IMR-90 (cell line): ENCODE results near the gene TTC28. TPM values are rescaled to one million over a fixed set of nuclear protein-coding genes. Genes with fewer than 3 reads are reported as not detected.

ENCODE experiments used
- ATAC-seq: fragments of 200-7000 bp; cut with Tn5 transposase; 2 replicates; pipeline ENCODE4 v1.9.1; 2020; ENCODE audit warnings: low read depth, mild to moderate bottlenecking, moderate library complexity
- BruUV-seq: library from RNA; stranded (reverse); fragments of 400-500 nt; replicated peaks from 2 replicates; lab custom pipeline; 2021; lab: Mats Ljungman, UMichigan
- CTCF ChIA-PET: fragments of 300-600 bp; formaldehyde crosslinking; extraction: SDS; loops from one replicate; lab custom pipeline; 2021; ENCODE audit warnings: antibody characterized with exemption; lab: Yijun Ruan, JAX
- POLR2A ChIA-PET: fragments of 300-600 bp; sonication (Branson Sonifier 250); formaldehyde crosslinking; loops from one replicate; lab custom pipeline; 2022; ENCODE audit warnings: antibody characterized with exemption; ENCODE audit not compliant: unreplicated experiment; lab: Charles Lee
- DNase-seq: peaks from one replicate; pipeline ENCODE4 v3.0.0; 2013
- H2AFZ ChIP-seq: replicated peaks from 2 replicates; pipeline ENCODE3; 2013; ENCODE audit warnings: low read length, mild to moderate bottlenecking; ENCODE audit not compliant: poor library complexity
- H2AK5ac ChIP-seq: 2 replicates; pipeline ENCODE4 v1.6.1; 2013; ENCODE audit warnings: low read depth, low read length, inconsistent platforms
- H2AK9ac ChIP-seq: replicated peaks from 2 replicates; pipeline ENCODE3; 2013; ENCODE audit warnings: mild to moderate bottlenecking, low read depth, low read length, moderate library complexity; ENCODE audit not compliant: poor library complexity
- H2BK120ac ChIP-seq: 2 replicates; pipeline ENCODE4 v1.6.1; 2013; ENCODE audit warnings: low read depth, low read length, inconsistent platforms
- H2BK15ac ChIP-seq: 3 replicates; pipeline ENCODE4 v1.6.1; 2013; ENCODE audit warnings: low read depth, low read length, inconsistent platforms
- H2BK20ac ChIP-seq: 2 replicates; pipeline ENCODE4 v1.6.1; 2013; ENCODE audit warnings: low read depth, mild to moderate bottlenecking, inconsistent platforms, low read length, moderate library complexity
- H2BK5ac ChIP-seq: 2 replicates; pipeline ENCODE4 v1.6.1; 2013; ENCODE audit warnings: mild to moderate bottlenecking, low read depth, low read length, inconsistent platforms; ENCODE audit not compliant: poor library complexity, severe bottlenecking
- H3K14ac ChIP-seq: replicated peaks from 2 replicates; pipeline ENCODE4 v1.6.1; 2013; ENCODE audit warnings: low read depth, low read length, inconsistent platforms
- H3K18ac ChIP-seq: 2 replicates; pipeline ENCODE4 v1.6.1; 2013; ENCODE audit warnings: low read depth, low read length, control low read depth
- H3K23ac ChIP-seq: 2 replicates; pipeline ENCODE4 v1.6.1; 2013; ENCODE audit warnings: low read depth, low read length, inconsistent platforms
- H3K27ac ChIP-seq: 2 replicates; pipeline ENCODE4 v1.5.1; 2013; ENCODE audit warnings: mild to moderate bottlenecking, control low read depth, low read length; ENCODE audit not compliant: insufficient read depth
- H3K27me3 ChIP-seq: 2 replicates; pipeline ENCODE4 v1.6.1; 2013; ENCODE audit warnings: low read length; ENCODE audit not compliant: control insufficient read depth, insufficient read depth
- H3K36me3 ChIP-seq: 2 replicates; pipeline ENCODE4 v1.6.1; 2013; ENCODE audit warnings: low read length, mixed read lengths; ENCODE audit not compliant: control insufficient read depth, insufficient read depth
- H3K4ac ChIP-seq: 2 replicates; pipeline ENCODE4 v1.6.1; 2013; ENCODE audit warnings: low read depth, low read length, inconsistent platforms
- H3K4me1 ChIP-seq: 2 replicates; pipeline ENCODE4 v1.6.1; 2013; ENCODE audit warnings: low read length, mixed read lengths; ENCODE audit not compliant: control insufficient read depth, insufficient read depth
- H3K4me2 ChIP-seq: 2 replicates; pipeline ENCODE4 v1.6.1; 2013; ENCODE audit warnings: low read depth, mild to moderate bottlenecking, control low read depth, low read length, moderate library complexity
- H3K4me3 ChIP-seq: 2 replicates; pipeline ENCODE4 v1.5.1; 2013; ENCODE audit warnings: low read depth, mild to moderate bottlenecking, control low read depth, low read length, moderate library complexity; ENCODE audit not compliant: insufficient read depth
- H3K56ac ChIP-seq: 2 replicates; pipeline ENCODE4 v1.6.1; 2013; ENCODE audit warnings: low read length, inconsistent platforms; ENCODE audit not compliant: insufficient read depth; ENCODE audit errors: extremely low read depth
- H3K79me1 ChIP-seq, 2 experiments: 2 replicates each; pipeline ENCODE4 v1.6.1; 2013; ENCODE audit warnings: low read length in 2 of 2, inconsistent platforms in 1 of 2, low read depth in 1 of 2
- H3K9ac ChIP-seq: 2 replicates; pipeline ENCODE4 v1.6.1; 2013; ENCODE audit warnings: low read depth, low read length, control low read depth
- H3K9me1 ChIP-seq: 2 replicates; pipeline ENCODE4 v1.6.1; 2013; ENCODE audit warnings: low read length, inconsistent platforms; ENCODE audit not compliant: insufficient read depth
- H3K9me3 ChIP-seq: 2 replicates; pipeline ENCODE4 v1.6.1; 2013; ENCODE audit warnings: low read length; ENCODE audit not compliant: control insufficient read depth, insufficient read depth
- H4K20me1 ChIP-seq: 2 replicates; pipeline ENCODE4 v1.6.1; 2013; ENCODE audit warnings: low read length, inconsistent platforms; ENCODE audit not compliant: insufficient read depth
- H4K5ac ChIP-seq: 2 replicates; pipeline ENCODE4 v1.6.1; 2013; ENCODE audit warnings: mild to moderate bottlenecking, low read depth, low read length, control low read depth
- H4K8ac ChIP-seq, 2 experiments: 2 replicates each; pipeline ENCODE4 v1.6.1; 2013; ENCODE audit warnings: low read depth in 2 of 2, low read length in 2 of 2, control low read depth in 1 of 2, inconsistent platforms in 1 of 2
- H4K91ac ChIP-seq: 2 replicates; pipeline ENCODE4 v1.6.1; 2013; ENCODE audit warnings: low read depth, low read length, inconsistent platforms; ENCODE audit not compliant: insufficient read depth
- FOS ChIP-seq: fragments of 150-350 bp; IDR thresholded peaks from 2 replicates; pipeline ENCODE4 v1.6.1; 2016; ENCODE audit warnings: low read depth, low read length
- MAFK ChIP-seq: IDR thresholded peaks from 2 replicates; pipeline ENCODE4 v1.6.1; 2012; ENCODE audit warnings: low read depth, low read length, improper control_type of control experiment
- POLR2A ChIP-seq: IDR thresholded peaks from 2 replicates; pipeline ENCODE4 v1.6.1; 2012; ENCODE audit warnings: mild to moderate bottlenecking, low read depth, low read length
- whole genome bisulfite sequencing, 2 experiments: methylation state at CpG; one replicate each; pipeline versions ENCODE4 v1.1.5 to v1.1.7; 2013; ENCODE audit warnings: missing lambda C conversion rate in 2 of 2; ENCODE audit not compliant: insufficient read length in 1 of 2; ENCODE audit errors: extremely low coverage in 2 of 2; 5-methylcytosine and 5-hydroxymethylcytosine counted together
- dilution Hi-C: fragments of 300-500 bp; cut with HindIII; formaldehyde crosslinking; loops from one replicate; pipeline ENCODE4 v1.14.3; 2018; ENCODE audit warnings: low sequenced_read_pairs; ENCODE audit not compliant: unreplicated experiment
- in situ Hi-C: fragments of 300-500 bp; cut with MboI; formaldehyde crosslinking; loops from 3 replicates; pipeline ENCODE4 v1.14.3; 2019; ENCODE audit warnings: low sequenced_read_pairs, inconsistent platforms, mixed read lengths
- intact Hi-C: fragments of 100-400 bp; cut with micrococcal nuclease; formaldehyde crosslinking; loops from 2 replicates; pipeline ENCODE4 v1.10.0; 2022
- polyA plus RNA-seq, 3 experiments: library from polyadenylated mRNA; depleted of rRNA; stranded (reverse); fragments of >200 nt; gene quantifications; 2 replicates each; pipeline ENCODE4 v1.2.3, GENCODE V29; 2012; ENCODE audit warnings: low replicate concordance in 1 of 3
- total RNA-seq: library from RNA; depleted of rRNA; stranded (reverse); fragments of >200 nt; gene quantifications from 2 replicates; pipeline ENCODE4 v1.2.3, GENCODE V29; 2012
- TF ChIP-seq, protein P1 (sequence below): fragments of 150-350 bp; IDR thresholded peaks from 2 replicates; pipeline ENCODE4 v1.6.1; 2017; ENCODE audit warnings: mild to moderate bottlenecking, antibody characterized with exemption, low read length, low read depth

TTC28 gene
- total and polyA plus RNA-seq, 2 of the 4 experiments (the other 2 are of a cell fraction), result 5.6 to 13.3 TPM

DNA sequence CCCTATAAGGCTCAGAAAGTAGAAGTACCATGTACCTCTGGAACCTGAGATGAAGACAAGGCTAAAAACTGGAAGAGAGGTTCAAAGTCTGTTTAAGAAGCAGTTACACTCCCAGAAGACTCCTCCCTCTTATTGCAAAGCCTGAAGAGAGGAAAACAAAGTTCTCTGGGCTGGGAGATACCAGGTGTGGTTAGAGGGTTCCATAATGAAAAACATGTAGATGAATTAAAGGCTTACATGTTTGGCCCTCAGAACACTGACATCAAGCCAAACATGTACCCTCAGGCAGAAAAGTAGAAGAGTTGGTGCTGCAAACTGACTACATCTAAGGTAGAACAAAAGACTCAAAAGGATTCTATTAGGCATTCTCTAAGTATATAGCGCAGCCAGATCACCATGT, 205.3 kb downstream of the TTC28 start:
- CTCF ChIA-PET, result no interaction called here
- no peak for TF ChIP-seq MAFK
- TF ChIP-seq, protein P1, sequence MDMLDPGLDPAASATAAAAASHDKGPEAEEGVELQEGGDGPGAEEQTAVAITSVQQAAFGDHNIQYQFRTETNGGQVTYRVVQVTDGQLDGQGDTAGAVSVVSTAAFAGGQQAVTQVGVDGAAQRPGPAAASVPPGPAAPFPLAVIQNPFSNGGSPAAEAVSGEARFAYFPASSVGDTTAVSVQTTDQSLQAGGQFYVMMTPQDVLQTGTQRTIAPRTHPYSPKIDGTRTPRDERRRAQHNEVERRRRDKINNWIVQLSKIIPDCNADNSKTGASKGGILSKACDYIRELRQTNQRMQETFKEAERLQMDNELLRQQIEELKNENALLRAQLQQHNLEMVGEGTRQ, result no peak
- TF ChIP-seq FOS, result no peak
- no peak for TF ChIP-seq POLR2A
- WGBS, 2 experiments, result no CpG with 5 or more reads among the region's 1 CpG
- in situ Hi-C loops (no loop called here), dilution Hi-C loops (no loop called here), intact Hi-C loops (no loop called here)
- Histone ChIP-seq H3K4me1 (no peaks in the 10 kb centered on the region), H3K23ac (no peak overlapping the region), H3K9me3 (no peaks in the 10 kb centered on the region), H3K18ac (no peak overlapping the region), H2AK9ac (no peak overlapping the region), H4K5ac (no peak overlapping the region), H3K79me1 (peaks cover 3 to 4% of the 10 kb centered on the region in 2 experiments; a peak in 3 of 4 replicates), H3K9me1 (no peaks in the 10 kb centered on the region), H3K27ac (no peak overlapping the region), H4K91ac (no peak overlapping the region), H2BK5ac (no peak overlapping the region), H4K20me1 (no peaks in the 10 kb centered on the region), H3K9ac (no peak overlapping the region), H2BK20ac (no peak overlapping the region), H3K4me3 (no peak overlapping the region), H2AFZ (no peak overlapping the region), H3K36me3 (no peaks in the 10 kb centered on the region), H2AK5ac (no peak overlapping the region), H3K4ac (no peak overlapping the region), H4K8ac (no peak overlapping the region), H2BK15ac (no peak overlapping the region), H2BK120ac (no peak overlapping the region), H3K4me2 (no peak overlapping the region), H3K56ac (no peak overlapping the region), H3K14ac (no peak overlapping the region), H3K27me3 (no peaks in the 10 kb centered on the region)
- ATAC-seq (no peak), DNase-seq (no peak)
- POLR2A ChIA-PET, result no interaction called here
- BruUV-seq, result no TSS peak
